GM19372 (cell line): ENCODE measurements around the gene UBE2A.
A peak's percentile ranks its signal among the peaks of the same experiment; 100 is the strongest.

Source experiments
- ATAC-seq: cut with Tn5 transposase; IDR thresholded peaks from one replicate; pipeline ENCODE4 v1.9.1; 2021; ENCODE audit warnings: mild to moderate bottlenecking, low read depth, moderate library complexity; ENCODE audit not compliant: unreplicated experiment

The UBE2A gene

GRCh38 chrX:119574394-119575266 lies at the start of gene UBE2A:
UBE2A (plus strand) TSS chrX:119574563; CDS start chrX:119574712, 149 bp downstream.
- peak; percentile 65 for ATAC-seq

- ATAC-seq: no peak
These were observed 44.8 kb upstream of the UBE2A start for GRCh38 chrX:119529345-119530276.

GRCh38 chrX:119537487-119537886 lies 36.9 kb upstream of the UBE2A start:
- ATAC-seq: no peak

- ATAC-seq: no peak
These were observed 34.5 kb upstream of the UBE2A start for GRCh38 chrX:119539872-119540271.

- ATAC-seq: no peak
These were observed 33.2 kb upstream of the UBE2A start for GRCh38 chrX:119541188-119541587.

- no peak for ATAC-seq
These were observed 24.9 kb upstream of the UBE2A start for GRCh38 chrX:119549327-119550016.

GRCh38 chrX:119552508-119552907 lies 21.9 kb upstream of the UBE2A start:
- no peak for ATAC-seq

- peak; percentile 91 for ATAC-seq
These were observed 9.2 kb upstream of the UBE2A start, which contains the start of gene STEEP1 for GRCh38 chrX:119565107-119565663. STEEP1 (minus strand) TSS chrX:119565409; CDS start chrX:119565355, 54 bp downstream.

GRCh38 chrX:119570351-119570835 lies 4.0 kb upstream of the UBE2A start:
- no peak for ATAC-seq

GRCh38 chrX:119573222-119573621 lies 1.1 kb upstream of the UBE2A start:
- no peak for ATAC-seq

GRCh38 chrX:119573840-119574393 lies 446 bp upstream of the UBE2A start:
- peak; percentile 78 for ATAC-seq

- ATAC-seq: no peak
These were observed 5.1 kb downstream of the UBE2A start for GRCh38 chrX:119579414-119579813.

GRCh38 chrX:119583431-119584059 lies 9.2 kb downstream of the UBE2A start:
- no peak for ATAC-seq

- ATAC-seq: no peak
These were observed 15.4 kb downstream of the UBE2A start for GRCh38 chrX:119589810-119590209.

GRCh38 chrX:119602701-119603255 lies 28.4 kb downstream of the UBE2A start:
- no peak for ATAC-seq

- no peak for ATAC-seq
These were observed 30.6 kb downstream of the UBE2A start for GRCh38 chrX:119604766-119605463.

- peak; percentile 22 for ATAC-seq
These were observed 31.3 kb downstream of the UBE2A start for GRCh38 chrX:119605464-119606279.
